GM18520 (cell line): ENCODE measurements around the gene FGFR2.

Source experiments
- ATAC-seq: cut with Tn5 transposase; IDR thresholded peaks from one replicate; pipeline ENCODE4 v1.9.1; 2021; ENCODE audit not compliant: unreplicated experiment

FGFR2 gene

DNA sequence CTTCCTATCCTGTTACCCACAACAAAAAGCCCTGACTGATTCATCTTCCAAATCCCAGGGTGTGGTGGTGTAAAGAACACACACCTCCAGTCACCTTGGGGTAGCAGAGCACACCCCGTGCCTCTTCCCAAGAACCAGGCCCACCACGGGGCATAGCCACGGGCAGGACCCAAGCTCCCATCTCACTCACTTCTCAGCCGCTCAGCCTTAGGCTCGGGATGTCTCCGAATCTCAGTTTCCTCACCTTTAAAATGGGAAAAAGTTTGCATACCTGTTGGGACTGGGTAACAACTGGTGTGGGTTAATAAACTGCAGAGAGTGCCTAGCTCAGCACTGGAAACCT is 139.0 kb downstream of the FGFR2 start:
- ATAC-seq: no peak

DNA sequence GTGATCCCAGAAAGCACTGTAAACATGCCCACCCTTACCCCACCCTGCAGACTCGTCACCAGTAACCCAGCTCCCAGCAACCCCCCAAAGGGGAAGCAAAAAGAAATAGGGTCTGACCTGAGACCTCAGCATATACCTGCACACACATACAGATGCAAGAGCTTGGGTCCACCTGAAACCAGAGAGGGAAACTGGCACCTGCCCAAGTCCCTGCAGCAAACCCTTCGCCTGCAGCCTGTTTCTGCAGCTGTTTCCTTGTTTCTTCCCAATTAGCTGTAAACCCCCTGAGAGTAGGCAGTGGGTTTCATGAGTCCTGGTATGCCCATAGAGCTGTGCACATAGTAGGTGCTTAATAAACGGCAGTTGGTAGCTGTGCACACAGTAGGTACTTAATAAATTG is 140.5 kb downstream of the FGFR2 start:
- no peak for ATAC-seq

DNA sequence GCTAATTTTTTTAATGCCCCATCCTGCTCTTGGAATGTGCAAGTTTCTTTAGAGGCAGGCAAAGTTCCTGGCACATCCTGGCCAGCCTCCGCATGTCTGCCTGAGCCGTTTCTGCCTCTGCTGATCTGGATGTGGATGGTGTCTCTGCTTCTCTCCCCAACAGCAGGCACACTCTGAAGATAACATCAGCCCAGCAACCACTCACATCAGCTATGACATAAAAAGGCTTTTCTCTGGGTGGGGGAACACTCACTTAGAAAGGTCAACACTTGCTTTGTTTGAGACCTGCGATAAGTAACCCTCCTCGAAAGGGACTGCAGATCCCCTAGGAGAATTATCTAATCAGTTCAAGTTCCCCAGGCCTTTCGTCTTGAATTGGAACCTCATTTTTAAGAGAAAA is 142.9 kb downstream of the FGFR2 start:
- no peak for ATAC-seq

DNA sequence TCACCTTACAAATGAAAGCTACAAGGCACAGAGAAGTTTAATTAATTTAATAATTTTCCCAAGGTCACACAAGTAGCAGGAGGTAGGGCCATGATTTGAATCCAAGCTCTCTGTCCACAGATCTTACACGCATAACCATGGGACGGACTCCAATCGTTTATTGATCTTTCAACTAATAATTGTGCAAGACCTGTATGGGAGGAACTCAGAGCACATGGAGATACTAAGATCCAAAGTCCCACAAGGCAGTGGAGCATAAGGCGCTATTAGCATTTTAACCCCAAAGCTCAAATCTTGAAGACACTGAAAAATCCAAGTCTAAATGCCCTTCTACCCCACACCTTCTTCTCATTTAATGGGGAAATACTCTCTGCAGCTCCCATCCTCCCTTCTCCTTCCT is 143.5 kb downstream of the FGFR2 start:
- ATAC-seq: no peak

DNA sequence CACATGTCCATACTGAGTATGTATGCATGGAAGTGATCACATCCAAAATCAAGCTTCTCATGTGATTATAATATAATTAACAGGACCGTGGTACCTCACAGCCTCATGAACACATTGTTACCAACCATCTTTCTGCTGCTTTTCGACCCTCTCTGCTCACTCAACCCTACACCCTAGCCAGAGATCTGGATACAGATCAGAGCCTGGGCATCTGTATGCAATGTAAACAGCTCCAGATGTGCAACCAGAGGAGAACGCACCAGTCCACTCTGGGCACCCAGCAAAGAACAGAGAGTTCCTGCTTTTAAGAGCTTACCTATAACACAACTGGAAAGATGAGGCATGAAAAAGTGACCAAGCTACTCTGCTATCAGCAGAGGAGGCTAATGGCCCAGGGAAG is 145.1 kb downstream of the FGFR2 start:
- ATAC-seq: no peak

DNA sequence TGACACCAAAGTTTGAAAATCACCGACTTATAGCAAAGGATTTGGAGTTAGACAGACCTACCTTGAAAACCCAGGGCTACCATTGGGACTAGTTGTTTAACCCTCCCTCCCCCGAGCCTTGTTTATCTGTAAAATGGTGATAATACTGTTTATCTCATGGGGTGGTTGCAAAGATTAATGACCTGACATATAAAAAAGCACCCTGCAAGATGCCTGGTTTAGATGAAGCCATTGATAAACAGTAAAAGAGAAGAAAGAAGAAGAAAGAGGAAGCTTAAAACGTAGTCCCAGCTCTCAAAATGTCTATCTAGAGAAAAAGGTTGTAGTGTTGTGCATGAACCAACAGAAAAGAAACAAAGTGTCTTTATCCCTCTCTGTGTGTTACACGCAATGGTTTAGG is 145.7 kb downstream of the FGFR2 start:
- ATAC-seq: no peak

DNA sequence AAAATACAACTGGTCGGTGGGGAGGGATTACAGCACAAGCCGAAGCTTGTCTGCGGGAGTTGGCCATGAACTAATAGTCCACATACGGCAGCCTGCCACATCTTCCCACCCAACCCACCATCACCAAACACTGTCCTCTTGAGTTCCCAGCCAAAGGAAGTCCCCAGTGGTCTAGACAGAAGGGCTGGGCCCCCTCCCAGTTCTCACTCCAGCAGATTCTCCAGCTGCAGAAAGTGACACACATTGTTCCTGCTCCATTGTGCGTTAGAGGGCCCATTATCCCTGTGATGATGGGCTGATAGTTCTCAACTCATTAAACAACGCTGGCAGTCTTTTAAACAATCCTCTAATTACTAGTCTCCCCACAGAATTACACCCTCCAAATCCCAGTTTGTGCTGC is 148.0 kb downstream of the FGFR2 start:
- no peak for ATAC-seq

DNA sequence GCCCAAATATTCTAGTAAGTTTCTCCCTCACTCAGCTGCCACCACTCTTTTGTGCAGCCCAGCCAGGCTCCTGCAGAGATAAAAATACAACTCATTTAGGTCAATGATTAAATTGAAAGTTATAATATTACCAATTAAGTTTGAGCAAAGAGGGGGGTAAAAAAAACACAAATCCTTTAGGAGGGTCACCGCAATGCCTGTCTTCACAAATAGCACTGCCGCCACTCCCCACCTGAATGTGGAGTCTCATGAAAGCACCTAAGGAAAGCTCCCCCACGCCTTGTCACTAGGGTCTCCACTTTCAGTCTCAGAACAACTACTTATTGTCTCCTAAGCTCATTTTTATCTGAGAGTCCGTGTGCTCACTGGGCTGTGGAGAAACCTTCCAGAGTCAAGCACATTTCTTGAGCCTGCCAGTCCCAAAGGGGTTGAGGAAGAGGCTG is 148.7 kb downstream of the FGFR2 start:
- no peak for ATAC-seq

DNA sequence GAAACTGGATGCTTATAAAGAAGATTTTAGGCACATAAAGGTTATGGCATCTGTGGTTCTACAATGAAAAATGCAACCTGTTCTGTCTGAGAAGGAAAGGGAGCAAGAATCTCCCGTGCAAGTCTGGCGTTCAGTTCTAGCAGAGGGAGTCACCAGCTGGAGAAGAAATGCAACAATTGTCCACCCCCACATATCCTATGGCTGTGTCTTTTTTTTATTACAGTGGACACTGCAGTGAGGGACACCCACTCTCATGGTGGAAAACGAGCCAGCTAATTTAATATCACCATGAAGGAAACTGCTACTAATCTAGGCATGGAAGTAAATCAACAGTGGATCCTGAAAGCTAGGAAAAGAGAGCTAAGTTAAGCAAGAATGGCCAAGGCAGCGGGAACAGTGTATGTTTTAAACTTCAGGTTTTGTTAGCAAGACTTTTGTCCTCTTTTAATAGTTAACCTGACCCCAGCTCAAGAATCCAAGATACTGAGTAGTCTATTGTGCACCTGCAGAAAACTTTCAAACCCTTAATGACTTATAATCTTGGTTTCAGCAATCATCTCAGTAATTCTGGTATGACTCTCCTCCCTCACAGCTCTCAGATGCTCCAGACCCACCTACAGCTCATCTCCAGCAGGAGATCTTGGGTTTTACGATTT is 149.3 kb downstream of the FGFR2 start:
- peak; percentile 88 for ATAC-seq

DNA sequence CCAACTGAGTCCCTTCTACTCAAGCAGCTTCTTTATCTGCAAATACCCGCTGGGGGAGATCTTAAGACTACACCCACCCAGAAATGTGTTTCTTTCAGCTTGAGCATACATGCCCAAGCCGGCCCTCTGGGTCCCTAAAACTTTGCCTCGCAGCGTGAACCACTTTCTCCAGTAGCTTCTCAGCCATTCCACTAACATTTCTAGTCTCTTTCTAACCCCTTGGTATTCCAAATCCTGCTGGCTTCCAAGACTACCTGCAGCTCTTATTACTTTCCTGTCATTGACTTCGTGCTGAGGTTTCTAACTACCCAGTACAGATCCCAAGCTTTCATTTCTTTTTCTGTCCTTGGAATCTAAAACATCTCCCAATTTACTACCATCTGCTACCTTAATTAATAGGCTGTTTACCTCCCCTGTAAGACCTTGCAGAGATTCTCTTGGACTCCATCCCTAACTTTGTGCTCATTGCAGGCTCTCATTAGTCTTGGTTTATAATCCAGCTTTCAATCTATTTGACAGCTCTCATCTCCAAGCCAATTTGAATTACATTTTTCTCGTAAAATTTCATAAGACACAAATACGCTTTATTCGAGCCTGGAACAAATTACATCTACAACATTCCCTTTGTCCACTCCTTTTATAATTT is 153.6 kb downstream of the FGFR2 start:
- no peak for ATAC-seq

DNA sequence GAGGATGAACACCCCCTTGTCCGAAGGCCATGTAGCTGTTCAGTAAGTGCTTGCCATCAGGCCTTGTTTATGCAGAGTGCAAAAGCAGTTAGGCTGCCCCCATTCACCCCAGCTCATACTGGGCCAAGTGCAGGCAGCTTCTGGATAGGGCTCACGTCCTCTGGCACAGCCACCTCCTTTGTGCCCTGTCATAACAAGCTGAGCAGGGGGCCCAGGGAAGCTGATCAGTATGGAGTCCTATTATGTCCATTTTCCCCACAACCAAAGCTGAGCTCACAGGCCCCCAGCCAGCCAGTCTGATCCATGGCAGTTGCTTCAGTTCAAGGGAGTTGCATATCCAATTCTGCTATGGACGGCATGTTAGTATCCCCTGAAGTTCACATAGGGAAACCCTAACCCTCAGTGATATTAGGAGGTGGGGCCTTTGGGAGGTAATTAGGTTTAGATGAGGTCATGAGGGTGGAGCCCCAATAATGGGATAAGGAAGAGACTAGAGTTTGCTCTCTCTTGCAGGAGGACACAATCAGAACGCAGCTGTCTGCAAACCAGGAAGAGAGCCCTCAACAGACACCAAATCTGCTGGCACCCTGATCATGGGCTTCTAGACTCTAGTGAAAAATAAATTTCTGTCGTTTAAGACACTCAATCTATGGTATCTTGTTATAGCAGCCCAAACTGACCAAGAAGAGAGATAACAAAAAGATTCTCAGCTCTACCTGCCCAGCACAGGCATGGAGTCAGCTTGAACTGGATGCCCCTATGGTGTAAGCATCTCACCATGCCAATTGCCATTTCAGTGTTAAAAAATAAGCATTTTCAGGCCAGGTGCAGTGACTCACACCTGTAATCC is 155.9 kb downstream of the FGFR2 start:
- ATAC-seq: no peak

DNA sequence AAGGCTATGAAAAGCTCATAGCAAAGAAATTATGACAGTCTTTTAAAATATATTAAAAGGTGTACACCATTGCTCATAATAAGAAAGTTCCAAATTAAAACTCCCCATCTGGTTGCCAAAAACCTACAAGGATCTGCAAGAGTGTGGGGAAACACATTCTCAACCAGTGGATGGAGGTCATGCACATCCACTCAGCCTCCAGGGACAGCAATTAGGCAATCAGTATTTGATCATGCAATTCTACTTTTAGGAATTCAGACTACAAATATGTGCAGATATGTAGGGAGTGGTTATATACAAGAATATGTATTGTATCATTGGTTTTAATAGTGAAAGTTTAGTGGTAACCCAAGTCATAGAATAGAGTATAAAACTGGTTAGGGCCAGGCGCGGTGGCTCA is 157.8 kb downstream of the FGFR2 start:
- ATAC-seq: no peak

DNA sequence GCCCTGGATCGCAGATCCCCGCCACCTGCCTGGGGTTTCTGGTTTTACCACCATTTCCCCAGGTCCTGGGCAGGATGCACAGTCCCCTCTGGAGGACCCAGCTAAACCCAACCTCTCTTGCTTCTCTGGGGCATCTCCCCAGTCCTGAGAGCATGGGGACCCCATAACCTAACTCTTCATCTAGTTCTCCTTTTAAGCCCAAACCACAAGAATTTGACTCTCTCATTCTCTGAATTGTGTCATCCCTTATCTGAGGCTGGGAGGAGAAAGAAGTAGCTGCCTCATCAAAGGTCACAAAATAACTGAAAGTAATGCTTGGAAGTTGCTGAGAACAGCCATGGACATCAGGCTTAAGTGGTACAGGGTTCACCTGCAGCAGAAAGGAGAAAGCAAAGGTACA is 159.9 kb downstream of the FGFR2 start:
- no peak for ATAC-seq

DNA sequence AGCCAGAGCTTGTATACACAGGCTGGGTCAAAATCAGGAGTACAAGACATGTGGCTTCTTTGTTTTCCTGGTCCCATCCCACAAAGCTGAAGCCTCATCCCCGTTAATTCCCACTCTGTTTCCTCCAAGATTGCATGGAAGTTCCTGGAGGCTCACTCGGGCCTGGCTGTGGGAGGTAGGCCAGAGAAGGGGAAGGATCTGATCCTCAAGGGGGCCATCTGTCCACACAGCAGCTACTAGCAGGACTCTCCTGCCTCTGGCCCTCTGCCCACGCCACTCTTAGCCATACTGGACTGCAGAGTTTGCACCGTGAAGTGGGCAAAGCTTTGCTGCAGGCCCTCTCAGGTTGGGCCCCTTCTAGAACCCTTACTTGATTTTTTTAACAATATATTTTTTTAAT is 160.6 kb downstream of the FGFR2 start:
- no peak for ATAC-seq

DNA sequence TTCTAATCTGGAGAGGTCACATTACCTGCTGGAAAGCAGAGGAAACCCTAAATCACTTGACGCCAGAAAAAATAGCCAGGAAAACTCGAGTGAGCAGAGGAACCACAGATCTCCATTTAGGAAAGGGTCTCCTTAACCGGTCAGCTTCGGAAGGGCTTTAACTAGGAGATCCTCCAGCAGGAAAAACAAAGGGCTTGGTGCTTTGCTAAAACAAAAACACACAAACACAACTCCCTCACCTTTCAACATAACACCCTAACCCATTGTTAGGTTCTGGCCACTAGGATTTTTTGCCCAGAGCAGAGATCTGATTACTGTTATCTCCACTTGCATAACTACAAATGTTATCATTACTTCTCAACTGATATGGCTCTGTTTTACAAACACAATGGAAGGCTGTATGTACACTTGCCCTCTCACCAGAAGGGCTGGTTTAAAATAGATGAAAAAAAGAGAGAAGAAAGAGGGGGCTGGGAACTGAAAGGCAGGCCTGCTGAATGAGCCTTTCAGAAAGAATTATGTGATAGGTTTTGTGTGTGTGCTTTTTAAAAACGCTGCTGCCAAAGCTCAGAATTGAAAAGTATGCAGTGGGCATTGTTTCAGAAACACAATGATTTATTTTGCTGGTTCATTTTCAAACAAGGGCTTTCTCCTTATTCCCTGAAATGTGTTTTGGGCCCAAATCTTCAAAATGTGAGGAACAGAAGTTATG is 161.5 kb downstream of the FGFR2 start:
- no peak for ATAC-seq

DNA sequence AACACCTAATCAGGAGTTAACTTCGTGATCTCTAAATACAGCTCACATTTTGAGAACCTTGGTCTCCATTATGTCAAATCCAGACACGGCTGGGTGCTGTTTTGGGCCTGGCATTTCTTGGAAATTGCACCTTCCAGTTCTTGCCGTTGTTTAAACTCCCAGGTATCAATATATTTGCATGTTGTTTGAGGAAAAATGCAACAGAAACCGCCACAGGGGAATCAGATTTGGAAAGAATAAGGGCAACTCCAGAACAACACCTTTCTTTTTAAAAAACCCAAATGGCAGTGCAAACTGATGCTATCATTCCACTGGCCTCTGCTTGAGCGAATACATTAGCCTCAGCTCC is 162.0 kb downstream of the FGFR2 start:
- ATAC-seq: no peak

DNA sequence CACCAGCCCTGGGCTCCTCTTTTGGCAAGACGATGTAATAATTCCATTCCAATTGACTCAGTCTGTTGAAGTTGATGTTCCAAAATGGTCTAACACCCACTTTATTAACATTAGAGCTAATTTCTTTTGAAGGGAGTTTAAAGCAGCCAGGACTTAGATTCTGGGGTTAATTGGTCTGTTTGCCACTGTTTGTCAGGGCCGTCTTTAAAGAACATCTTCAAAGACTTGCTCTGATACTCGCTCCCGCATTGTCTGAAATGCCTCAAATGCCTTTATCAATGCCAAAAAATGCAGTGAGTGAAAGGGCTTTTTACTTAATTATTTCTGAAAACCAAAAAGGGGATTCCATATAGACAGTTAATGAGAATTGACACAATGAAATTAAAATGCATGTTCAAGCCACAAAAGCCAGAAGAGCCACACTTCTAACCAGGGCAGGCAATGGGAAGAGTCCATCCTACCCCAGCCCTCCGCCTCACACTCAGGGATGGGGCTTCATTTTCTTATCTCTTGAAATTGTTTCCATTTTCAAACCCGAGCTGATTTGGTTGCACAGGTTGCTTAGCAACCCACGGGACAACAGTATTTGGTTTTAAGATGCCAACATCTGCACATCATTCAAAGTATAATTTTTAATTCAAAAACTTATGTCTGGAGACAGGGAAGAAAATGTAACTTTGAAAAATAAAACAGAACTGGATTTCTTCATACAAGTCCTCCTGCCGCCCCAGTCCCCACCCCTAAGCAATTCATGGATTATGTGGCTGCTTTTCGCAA is 163.0 kb downstream of the FGFR2 start:
- no peak for ATAC-seq

DNA sequence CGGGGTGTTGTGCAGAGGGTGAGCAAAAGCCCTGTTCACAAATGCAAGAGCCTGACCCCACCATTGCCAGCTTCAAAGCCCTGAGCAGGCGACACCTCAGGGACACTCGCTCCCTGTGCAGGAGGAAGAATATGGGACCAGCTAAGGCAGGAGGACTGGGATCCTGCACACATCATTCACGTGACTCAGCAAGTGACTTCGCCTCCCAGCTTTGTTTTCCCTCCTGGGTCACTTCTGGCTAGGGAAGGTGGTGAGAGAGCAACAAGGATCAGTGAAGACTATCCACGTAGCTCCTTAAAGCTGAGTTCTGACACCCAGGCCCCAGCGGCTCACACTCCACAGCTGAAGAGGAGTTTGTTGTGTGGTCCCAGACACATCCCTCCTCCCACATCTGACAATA is 164.3 kb downstream of the FGFR2 start:
- no peak for ATAC-seq

DNA sequence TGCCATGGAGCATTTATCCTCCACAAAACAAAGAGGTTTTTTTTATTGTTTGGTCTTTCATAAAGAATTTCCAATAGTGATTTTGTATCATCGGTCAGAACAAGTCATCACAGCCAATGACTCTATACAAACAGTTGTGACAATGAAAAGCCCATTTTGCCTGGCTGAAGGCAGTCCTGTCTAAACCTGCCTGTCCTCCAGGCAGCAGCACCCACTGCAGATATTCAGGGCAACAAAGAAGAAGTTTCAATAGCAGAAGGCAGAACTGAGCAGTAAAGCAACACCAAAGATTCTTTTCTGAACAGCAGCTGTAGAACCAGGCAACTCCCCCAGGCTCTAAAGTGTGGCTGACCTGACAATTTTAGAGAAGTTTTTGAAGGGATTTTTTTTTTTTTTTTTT is 169.4 kb downstream of the FGFR2 start:
- no peak for ATAC-seq
